Karpas-422 (cell line): Measurements from ENCODE around the gene ZNF799. TPM values are rescaled to one million over a fixed set of nuclear protein-coding genes. Genes with fewer than 3 reads are reported as not detected.
A peak's percentile ranks its signal among the peaks of the same experiment; 100 is the strongest.
"Not testable (repeated sequence)": the region's sequence is repeated elsewhere in the genome, so short reads cannot be mapped to it uniquely, and the experiment has no call there.

ENCODE experiments used
- DNase-seq: peaks from one replicate; pipeline ENCODE4 v3.0.0-alpha.2; 2015
- H2AFZ ChIP-seq: fragments of 200-600 bp; sonication (generic); 2 replicates; pipeline ENCODE4 v1.6.1; 2014; ENCODE audit warnings: antibody characterized with exemption, low read length, mixed read lengths
- H3K27ac ChIP-seq: fragments of 200-600 bp; sonication (generic); 2 replicates; pipeline ENCODE4 v1.5.1; 2014; ENCODE audit warnings: mild to moderate bottlenecking, low read length, moderate library complexity
- H3K27me3 ChIP-seq: fragments of 200-600 bp; sonication (generic); 2 replicates; pipeline ENCODE4 v1.6.1; 2014; ENCODE audit warnings: low read length, mixed read lengths
- H3K36me3 ChIP-seq: fragments of 200-600 bp; sonication (generic); 2 replicates; pipeline ENCODE4 v1.6.1; 2014; ENCODE audit warnings: low read length, mixed read lengths; ENCODE audit not compliant: insufficient read depth
- H3K4me1 ChIP-seq: fragments of 200-600 bp; sonication (generic); 2 replicates; pipeline ENCODE4 v1.6.1; 2014; ENCODE audit warnings: mild to moderate bottlenecking, low read length, mixed read lengths
- H3K4me2 ChIP-seq: fragments of 200-600 bp; sonication (generic); 2 replicates; pipeline ENCODE4 v1.6.1; 2014; ENCODE audit warnings: low read length, low read depth, mild to moderate bottlenecking; ENCODE audit not compliant: poor library complexity, severe bottlenecking
- H3K4me3 ChIP-seq: fragments of 200-600 bp; sonication (generic); 2 replicates; pipeline ENCODE4 v1.5.1; 2014; ENCODE audit warnings: mild to moderate bottlenecking, antibody characterized with exemption, low read length, mixed read lengths
- H3K79me2 ChIP-seq: fragments of 200-600 bp; sonication (generic); 2 replicates; pipeline ENCODE4 v1.6.1; 2014; ENCODE audit warnings: mild to moderate bottlenecking, low read length, mixed read lengths
- H3K9ac ChIP-seq: fragments of 200-600 bp; sonication (generic); 2 replicates; pipeline ENCODE4 v1.6.0; 2014; ENCODE audit warnings: low read length
- H3K9me2 ChIP-seq: fragments of 200-600 bp; sonication (generic), shearing (Covaris generic); replicated peaks from 2 replicates; pipeline ENCODE4 v1.6.0; 2014; ENCODE audit warnings: mild to moderate bottlenecking, low read length, moderate library complexity; ENCODE audit not compliant: insufficient read depth
- H3K9me3 ChIP-seq: fragments of 300-700, 200-600 bp; sonication (generic); 2 replicates; pipeline ENCODE4 v1.6.1; 2014; ENCODE audit warnings: low read length, mixed read lengths
- H4K20me1 ChIP-seq: fragments of 200-600 bp; sonication (generic); 2 replicates; pipeline ENCODE4 v1.6.1; 2014; ENCODE audit warnings: mild to moderate bottlenecking, antibody characterized with exemption, low read length, low read depth; ENCODE audit not compliant: insufficient read depth
- total RNA-seq: library from RNA; depleted of rRNA; stranded (reverse); fragments of >200 nt; shearing (Covaris generic); gene quantifications from 2 replicates; pipeline ENCODE4 v1.2.3, GENCODE V29; 2014; ENCODE audit warnings: low replicate concordance

ZNF799 gene
- total RNA-seq, 1 experiment from 2014 or later, result 5.1 TPM

DNA sequence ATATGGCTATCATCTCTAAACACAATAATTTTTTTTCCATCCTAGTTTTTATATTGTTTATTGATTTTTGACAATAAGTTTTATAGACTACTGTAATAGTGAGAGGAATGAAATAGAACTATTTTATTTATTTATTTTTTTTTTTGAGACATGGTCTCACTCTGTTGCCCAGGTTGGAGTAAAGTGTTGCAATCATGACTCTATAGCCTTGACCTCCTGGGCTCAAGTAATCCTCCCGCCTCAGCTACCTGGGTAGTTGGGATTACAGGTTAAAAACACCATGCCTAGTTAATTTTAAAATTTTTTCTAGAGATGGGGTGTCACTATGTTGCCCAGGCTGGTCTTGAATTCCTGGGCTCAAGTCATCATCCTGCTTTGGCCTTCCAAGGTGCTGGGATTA lies 27.0 kb downstream of the ZNF799 start:
- no peak for DNase-seq
- no peaks in the 10 kb centered on the region for H3K27me3 ChIP-seq
- H3K4me3 ChIP-seq, result no peak overlapping the region
- H3K36me3 ChIP-seq, result peaks cover 10% of the 10 kb centered on the region
- H3K9ac ChIP-seq, result no peak overlapping the region
- no peaks in the 10 kb centered on the region for H3K79me2 ChIP-seq
- no peak overlapping the region for H3K4me2 ChIP-seq
- peaks cover 16% of the 10 kb centered on the region for H3K9me3 ChIP-seq
- no peak overlapping the region for H2AFZ ChIP-seq
- no peaks in the 10 kb centered on the region for H3K4me1 ChIP-seq
- no peaks in the 10 kb centered on the region for H3K9me2 ChIP-seq
- no peak overlapping the region for H3K27ac ChIP-seq
- no peaks in the 10 kb centered on the region for H4K20me1 ChIP-seq

DNA sequence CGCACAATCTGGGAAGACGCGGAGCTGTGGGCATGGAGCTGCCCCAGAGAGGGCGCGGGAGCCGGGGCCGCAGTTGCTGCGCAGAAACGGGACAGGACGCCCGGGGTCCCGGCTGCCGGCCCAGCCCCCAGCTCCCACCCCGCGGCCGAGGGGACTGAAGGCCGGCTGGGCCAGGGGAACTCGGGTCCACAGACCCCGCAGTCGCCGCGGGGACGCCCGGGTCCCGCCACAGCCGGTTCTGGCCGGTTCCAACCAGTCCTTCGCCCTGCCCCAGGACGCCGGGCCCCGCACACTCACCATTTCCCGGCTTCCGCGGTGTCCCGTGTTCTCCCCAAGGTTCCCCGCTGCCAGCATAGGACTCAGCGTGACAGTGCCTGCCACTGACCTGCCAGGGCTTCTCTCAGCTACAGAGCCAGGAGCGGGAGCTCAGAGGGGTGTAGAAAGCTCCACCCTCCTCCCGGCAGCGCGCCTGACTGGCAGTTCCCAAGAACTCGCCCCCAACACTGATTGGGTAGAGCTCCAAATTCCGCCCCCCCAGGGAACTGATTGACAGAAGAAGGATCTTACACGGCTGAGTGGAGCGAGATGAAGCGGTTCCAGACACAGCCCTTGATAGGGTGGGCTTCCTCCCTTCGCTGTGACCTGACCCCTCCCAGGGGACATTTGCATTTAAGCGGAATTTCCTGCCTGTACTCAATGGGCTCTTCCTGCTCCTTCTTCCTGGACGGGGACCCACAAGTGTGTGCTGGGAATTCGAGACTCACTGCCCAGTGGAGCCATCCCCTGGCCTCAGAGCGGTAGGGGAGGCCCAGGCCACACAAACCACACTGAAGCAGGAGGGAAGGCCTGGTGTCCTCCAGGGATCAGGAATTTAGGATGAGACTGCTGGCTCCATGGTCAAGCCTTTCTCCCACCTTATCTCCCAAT lies 35.6 kb downstream of the ZNF799 start, which contains the start of gene ZNF442:
ZNF442 (minus strand) TSS at position 448 of the 927 bp plus-strand sequence. CDS start 2,052 bp downstream, outside the sequence.
- Histone ChIP-seq H4K20me1 (no peaks in the 10 kb centered on the region), H3K4me2 (peak within 1 kb of the TSS; percentile 77), H3K36me3 (no peaks in the 10 kb centered on the region), H3K27me3 (no peaks in the 10 kb centered on the region), H3K79me2 (0 out of 2 replicates have a peak, but pooled peaks cover 3% of the 10 kb centered on the region), H3K27ac (peak within 1 kb of the TSS; percentile 25), H3K4me3 (peak within 1 kb of the TSS; percentile 77), H3K4me1 (peaks cover 14% of the 10 kb centered on the region), H3K9me2 (no peaks in the 10 kb centered on the region), H3K9ac (peak within 1 kb of the TSS; percentile 76), H2AFZ (peak within 1 kb of the TSS; percentile 92; the same call in 1 of the 2 replicates), H3K9me3 (peaks cover 3% of the 10 kb centered on the region; the same call in 1 of the 2 replicates)
- peak; percentile 98 for DNase-seq

DNA sequence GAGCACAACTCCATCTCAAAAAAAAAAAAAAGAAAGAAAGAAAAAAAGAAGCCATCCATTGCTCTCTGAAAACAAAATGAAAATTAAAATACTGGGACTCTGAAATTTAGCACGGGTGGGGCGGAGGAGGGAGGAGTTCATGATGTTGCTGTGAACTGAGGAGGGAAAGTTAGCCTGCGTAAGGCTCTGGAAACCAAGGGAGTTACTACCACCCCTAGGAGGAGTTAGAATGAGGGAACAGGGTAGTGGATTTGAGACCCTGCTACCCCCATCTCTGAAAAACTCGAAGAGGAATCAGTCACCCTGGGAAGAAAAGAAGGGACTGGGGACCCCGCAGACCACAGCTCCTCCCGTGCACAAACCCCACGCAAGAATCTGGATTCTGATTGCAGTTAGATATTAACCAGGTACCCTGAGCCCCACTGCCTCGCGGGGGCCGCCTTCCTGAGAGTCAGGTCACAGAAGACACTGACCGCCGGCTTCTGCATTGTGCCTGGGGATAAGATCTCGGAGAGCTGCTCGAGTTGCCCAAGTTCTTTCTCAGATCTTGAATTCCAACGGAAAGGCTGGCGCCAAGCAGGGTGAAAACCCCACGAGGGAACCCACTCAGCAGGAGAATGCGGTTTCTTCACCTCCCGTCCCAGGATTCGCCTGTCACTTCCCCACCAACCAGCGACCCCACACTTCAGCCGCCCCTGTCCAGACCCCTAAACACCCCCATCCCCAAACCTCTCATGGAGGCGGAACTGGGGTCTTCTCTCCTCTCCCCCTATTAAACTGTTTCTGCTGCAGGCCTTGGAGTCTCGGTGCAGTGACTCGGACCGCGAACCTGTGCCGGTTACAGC lies 36.5 kb downstream of the ZNF799 start:
- no peak for DNase-seq
- Histone ChIP-seq H3K79me2 (0 out of 2 replicates have a peak, but pooled peaks cover 3% of the 10 kb centered on the region), H3K4me2 (peak overlapping the region; percentile 77), H3K27ac (no peak overlapping the region), H3K9ac (peak overlapping the region; percentile 76), H3K4me1 (peaks cover 14% of the 10 kb centered on the region), H3K4me3 (peak overlapping the region; percentile 77), H4K20me1 (no peaks in the 10 kb centered on the region), H3K9me2 (no peaks in the 10 kb centered on the region), H3K27me3 (no peaks in the 10 kb centered on the region), H3K36me3 (no peaks in the 10 kb centered on the region), H3K9me3 (0 out of 2 replicates have a peak, but pooled peaks cover 3% of the 10 kb centered on the region), H2AFZ (peak overlapping the region; percentile 92; the same call in 1 of the 2 replicates)

DNA sequence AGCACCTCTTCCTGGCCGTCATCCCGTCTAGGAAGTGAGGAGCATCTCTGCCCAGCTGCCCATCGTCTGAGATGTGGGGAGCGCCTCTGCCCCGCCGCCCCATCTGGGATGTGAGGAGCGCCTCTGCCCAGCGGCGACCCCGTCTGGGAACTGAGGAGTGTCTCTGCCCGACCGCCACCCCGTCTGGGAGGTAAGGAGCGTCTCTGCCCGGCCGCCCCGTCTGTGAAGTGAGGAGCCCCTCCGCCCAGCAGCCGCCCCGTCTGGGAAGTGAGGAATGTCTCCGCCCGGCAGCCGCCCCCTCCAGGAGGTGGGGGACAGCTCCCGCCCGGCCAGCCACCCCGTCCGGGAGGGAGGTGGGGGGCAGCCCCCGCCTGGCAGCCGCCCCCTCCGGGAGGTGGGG lies 38.8 kb downstream of the ZNF799 start:
- not testable (repeated sequence) for H3K36me3 ChIP-seq, H3K9me2 ChIP-seq, H3K9ac ChIP-seq, H3K27me3 ChIP-seq, H3K9me3 ChIP-seq, H2AFZ ChIP-seq, H3K4me3 ChIP-seq, H3K27ac ChIP-seq, H3K79me2 ChIP-seq, DNase-seq, H3K4me2 ChIP-seq, H4K20me1 ChIP-seq
- peaks cover 14% of the 10 kb centered on the region for H3K4me1 ChIP-seq

DNA sequence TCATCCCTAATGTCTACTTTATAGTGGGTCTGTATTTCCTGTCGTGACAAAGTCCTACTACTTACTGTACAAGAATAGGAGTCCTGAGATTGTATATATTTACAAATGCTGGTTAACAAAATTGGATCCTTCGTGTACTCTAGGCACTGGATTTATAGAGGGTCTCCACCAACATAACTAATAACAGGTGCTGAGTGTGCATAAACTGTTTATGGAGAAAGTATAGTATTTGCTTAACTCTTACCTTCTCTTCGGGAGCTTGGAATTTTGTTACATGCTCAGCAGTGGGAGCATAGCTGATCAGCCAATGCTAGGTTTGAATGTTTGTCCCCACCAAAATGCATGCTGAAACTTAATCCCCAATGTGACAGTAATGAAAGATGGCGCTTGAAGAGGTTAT lies 47.7 kb downstream of the ZNF799 start:
- Histone ChIP-seq H3K4me2 (no peak overlapping the region), H3K36me3 (peaks cover 17% of the 10 kb centered on the region), H4K20me1 (no peaks in the 10 kb centered on the region), H3K4me1 (no peaks in the 10 kb centered on the region), H3K9me2 (no peaks in the 10 kb centered on the region), H3K4me3 (no peak overlapping the region), H3K79me2 (no peaks in the 10 kb centered on the region), H3K9ac (no peak overlapping the region), H3K27ac (no peak overlapping the region), H2AFZ (no peak overlapping the region), H3K27me3 (no peaks in the 10 kb centered on the region), H3K9me3 (peaks cover 46% of the 10 kb centered on the region)
- DNase-seq, result no peak

DNA sequence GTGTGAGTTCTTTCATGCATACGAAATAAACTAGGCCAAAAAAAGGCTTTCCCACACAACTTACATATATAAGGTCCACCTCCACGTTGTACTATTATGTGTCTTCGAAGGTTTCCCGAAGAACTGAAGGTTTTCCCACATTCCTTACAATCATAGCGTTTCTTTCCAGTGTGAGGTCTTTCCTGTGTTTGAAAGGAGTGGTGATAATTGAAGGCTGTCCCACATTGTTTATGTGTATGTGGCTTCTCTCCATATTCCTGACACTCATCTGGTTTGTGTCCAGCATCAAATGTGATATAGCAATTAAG lies 50.2 kb downstream of the ZNF799 start:
- H4K20me1 ChIP-seq, result no peaks in the 10 kb centered on the region
- no peaks in the 10 kb centered on the region for H3K9me2 ChIP-seq
- no peaks in the 10 kb centered on the region for H3K4me1 ChIP-seq
- H2AFZ ChIP-seq, result no peak overlapping the region
- no peak overlapping the region for H3K4me3 ChIP-seq
- no peak overlapping the region for H3K4me2 ChIP-seq
- no peaks in the 10 kb centered on the region for H3K27me3 ChIP-seq
- H3K9me3 ChIP-seq, result peaks cover 48% of the 10 kb centered on the region
- no peak overlapping the region for H3K27ac ChIP-seq
- no peak for DNase-seq
- H3K36me3 ChIP-seq, result peaks cover 17% of the 10 kb centered on the region
- H3K79me2 ChIP-seq, result no peaks in the 10 kb centered on the region
- H3K9ac ChIP-seq, result no peak overlapping the region

DNA sequence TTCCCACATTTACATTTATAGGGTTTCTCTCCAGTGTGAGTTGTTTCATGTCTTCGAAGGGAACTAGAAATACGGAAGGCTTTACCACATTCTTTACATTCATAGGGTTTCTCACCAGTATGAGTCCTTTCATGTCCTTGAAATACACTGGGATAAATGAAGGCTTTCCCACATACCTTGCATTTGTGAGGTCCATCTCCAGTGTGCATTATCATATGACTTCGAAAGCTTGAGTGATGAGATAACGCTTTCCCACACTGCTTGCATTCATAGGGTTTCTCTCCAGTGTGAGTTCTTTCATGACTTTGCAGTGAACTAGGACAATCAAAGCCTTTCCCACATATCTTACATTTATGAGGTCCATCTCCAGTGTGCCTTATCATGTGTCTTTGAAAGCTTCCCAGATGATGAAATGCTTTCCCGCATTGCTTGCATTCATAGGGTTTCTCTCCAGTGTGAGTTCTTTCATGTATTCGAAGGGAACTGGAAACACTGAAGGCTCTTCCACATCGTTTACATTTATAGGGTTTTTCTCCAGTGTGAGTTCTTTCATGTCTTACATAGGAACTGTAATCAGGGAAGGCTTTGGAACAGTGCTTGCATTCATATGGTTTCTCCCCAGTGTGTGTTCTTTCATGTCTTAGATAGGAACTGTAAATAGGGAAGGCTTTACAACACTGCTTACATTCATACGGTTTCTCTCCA lies 50.7 kb downstream of the ZNF799 start:
- H3K4me3 ChIP-seq, result no peak overlapping the region
- H3K9ac ChIP-seq, result no peak overlapping the region
- H3K4me2 ChIP-seq, result no peak overlapping the region
- no peaks in the 10 kb centered on the region for H3K4me1 ChIP-seq
- H3K27ac ChIP-seq, result no peak overlapping the region
- H3K9me2 ChIP-seq, result no peaks in the 10 kb centered on the region
- H3K36me3 ChIP-seq, result peaks cover 17% of the 10 kb centered on the region
- H2AFZ ChIP-seq, result no peak overlapping the region
- no peak for DNase-seq
- no peaks in the 10 kb centered on the region for H3K27me3 ChIP-seq
- no peaks in the 10 kb centered on the region for H4K20me1 ChIP-seq
- H3K9me3 ChIP-seq, result peaks cover 46% of the 10 kb centered on the region
- H3K79me2 ChIP-seq, result no peaks in the 10 kb centered on the region
